AG10803 (cell line): ENCODE measurements around the gene ENAH.
"Not testable (repeated sequence)": the region's sequence is repeated elsewhere in the genome, so short reads cannot be mapped to it uniquely, and the experiment has no call there.

Source experiments
- DNase-seq: peaks from one replicate; pipeline ENCODE4 v3.0.0; 2010; ENCODE audit warnings: low read depth
- H3K4me3 ChIP-seq: 2 replicates; pipeline ENCODE4 v1.5.1; 2011; ENCODE audit warnings: mild to moderate bottlenecking, low read length, control low read depth
- CTCF ChIP-seq: conservative IDR thresholded peaks from 2 replicates; pipeline ENCODE4 v1.5.1; 2011; ENCODE audit warnings: mild to moderate bottlenecking, low read length, control low read depth, inconsistent platforms

Gene ENAH

GRCh38 chr1:225652729-225653462 is at the start of gene ENAH:
Gene ENAH, minus strand, starts transcription at chr1:225653123. Its CDS starts 433 bp downstream, at chr1:225652690.
- H3K4me3 ChIP-seq: peak within 1 kb of the TSS; percentile 83
- DNase-seq: peak; percentile 84
- no peak for TF ChIP-seq CTCF

GRCh38 chr1:225700889-225701465 is 48.1 kb upstream of the ENAH start:
- peak; percentile 39 for DNase-seq
- TF ChIP-seq CTCF: no peak; the same call in 1 of the 2 replicates
- peak overlapping the region; percentile 16 for H3K4me3 ChIP-seq

GRCh38 chr1:225700164-225700821 is 47.4 kb upstream of the ENAH start:
- DNase-seq: peak; percentile 99
- H3K4me3 ChIP-seq: peak overlapping the region; percentile 16
- TF ChIP-seq CTCF: no peak; the same call in 1 of the 2 replicates

GRCh38 chr1:225699336-225699735 is 46.4 kb upstream of the ENAH start:
- no peak for DNase-seq
- H3K4me3 ChIP-seq: no peak overlapping the region
- no peak for TF ChIP-seq CTCF

GRCh38 chr1:225698194-225698593 is 45.3 kb upstream of the ENAH start:
- not testable (repeated sequence) for DNase-seq, H3K4me3 ChIP-seq

GRCh38 chr1:225697428-225697827 is 44.5 kb upstream of the ENAH start:
- no peak for TF ChIP-seq CTCF

GRCh38 chr1:225695578-225696337 is 42.8 kb upstream of the ENAH start:
- TF ChIP-seq CTCF: no peak
- no peak overlapping the region for H3K4me3 ChIP-seq
- DNase-seq: no peak

More at GRCh38 chr1:225697428-225697827, 44.5 kb upstream of the ENAH start:
- no peak overlapping the region for H3K4me3 ChIP-seq
- DNase-seq: no peak
